Cardiac muscle cell (in vitro differentiated cells and primary cell): ENCODE results near the gene EHF. TPM values are rescaled to one million over a fixed set of nuclear protein-coding genes. Genes with fewer than 3 reads are reported as not detected.

Experiments
- DNase-seq, 2 donors: peaks; one replicate each; pipeline versions ENCODE4 v3.0.0 to v3.0.0-alpha.2; 2010 to 2017; ENCODE audit warnings: low read depth in 1 of 2, low spot score in 1 of 2
- H3K27ac ChIP-seq: fragments of 200-600 bp; sonication (generic); 2 replicates; pipeline ENCODE4 v1.5.1; 2016
- H3K27me3 ChIP-seq: fragments of 200-600 bp; sonication (generic); 2 replicates; pipeline ENCODE4 v1.6.0; 2016; ENCODE audit warnings: control low read depth
- H3K36me3 ChIP-seq: fragments of 200-600 bp; sonication (generic); 2 replicates; pipeline ENCODE4 v1.5.1; 2016; ENCODE audit warnings: control low read depth
- H3K4me1 ChIP-seq: fragments of 200-600 bp; sonication (generic); 2 replicates; pipeline ENCODE4 v1.8.1; 2017; ENCODE audit warnings: low read depth, mild to moderate bottlenecking, mixed run types
- H3K4me3 ChIP-seq: fragments of 200-600 bp; sonication (generic); 2 replicates; pipeline ENCODE4 v1.5.1; 2016; ENCODE audit warnings: mild to moderate bottlenecking
- H3K9me3 ChIP-seq: fragments of 200-600 bp; sonication (generic); 2 replicates; pipeline ENCODE4 v1.5.1; 2017; ENCODE audit warnings: low read depth, mild to moderate bottlenecking, control low read depth
- CTCF ChIP-seq: IDR thresholded peaks from 2 replicates; pipeline ENCODE4 v1.5.1; 2012; ENCODE audit warnings: low read depth, mild to moderate bottlenecking, low read length
- polyA plus RNA-seq: library from polyadenylated mRNA; unstranded; fragments of >200 nt; fragmentation: Nextera tagmentation; extraction: Ambion mirVana; gene quantifications from 2 replicates; pipeline ENCODE4 v1.2.1, GENCODE V29; 2016
- total RNA-seq: library from RNA; depleted of rRNA; stranded (reverse); fragments of >200 nt; gene quantifications from 2 replicates; pipeline ENCODE4 v1.2.3, GENCODE V29; 2016

The EHF gene
- total and polyA plus RNA-seq, 2 experiments from 2014 or later, result not detected

- H3K9me3 ChIP-seq, result no peaks in the 10 kb centered on the region
- no peaks in the 10 kb centered on the region for H3K27me3 ChIP-seq
- no peaks in the 10 kb centered on the region for H3K36me3 ChIP-seq
- H3K27ac ChIP-seq, result no peak overlapping the region
- TF ChIP-seq CTCF, result no peak
- no peak overlapping the region for H3K4me3 ChIP-seq
- H3K4me1 ChIP-seq, result peaks cover 14% of the 10 kb centered on the region
- DNase-seq, result no peak
Measured at GRCh38 chr11:34602245-34602644, 18.6 kb upstream of the EHF start.

- Histone ChIP-seq H3K4me3 (no peak overlapping the region), H3K27me3 (no peaks in the 10 kb centered on the region), H3K27ac (no peak overlapping the region), H3K36me3 (no peaks in the 10 kb centered on the region), H3K9me3 (no peaks in the 10 kb centered on the region), H3K4me1 (peaks cover 14% of the 10 kb centered on the region)
- no peak for TF ChIP-seq CTCF
- peak in 1 of 2 donors; percentile 9 for DNase-seq
Measured at GRCh38 chr11:34603129-34604001, 17.5 kb upstream of the EHF start.

- no peaks in the 10 kb centered on the region for H3K9me3 ChIP-seq
- H3K4me1 ChIP-seq, result peaks cover 14% of the 10 kb centered on the region
- no peak for DNase-seq
- H3K27ac ChIP-seq, result no peak overlapping the region
- no peaks in the 10 kb centered on the region for H3K36me3 ChIP-seq
- H3K4me3 ChIP-seq, result no peak overlapping the region
- TF ChIP-seq CTCF, result no peak
- no peaks in the 10 kb centered on the region for H3K27me3 ChIP-seq
Measured at GRCh38 chr11:34604145-34604544, 16.7 kb upstream of the EHF start.

- Histone ChIP-seq H3K36me3 (no peaks in the 10 kb centered on the region), H3K27ac (no peak overlapping the region), H3K4me3 (no peak overlapping the region), H3K9me3 (no peaks in the 10 kb centered on the region), H3K27me3 (no peaks in the 10 kb centered on the region), H3K4me1 (peaks cover 14% of the 10 kb centered on the region)
- DNase-seq, result no peak
- TF ChIP-seq CTCF, result no peak
Measured at GRCh38 chr11:34604911-34605310, 16.0 kb upstream of the EHF start.

GRCh38 chr11:34605481-34606325, 15.2 kb upstream of the EHF start:
- DNase-seq, result no peak
- Histone ChIP-seq H3K36me3 (no peaks in the 10 kb centered on the region), H3K4me3 (no peak overlapping the region), H3K27me3 (no peaks in the 10 kb centered on the region), H3K9me3 (no peaks in the 10 kb centered on the region), H3K4me1 (peaks cover 10% of the 10 kb centered on the region), H3K27ac (no peak overlapping the region)
- TF ChIP-seq CTCF, result no peak
